Gastroesophageal sphincter (tissue), 4 donors: ENCODE measurements around the gene SMARCA5. TPM values are rescaled to one million over a fixed set of nuclear protein-coding genes. Genes with fewer than 3 reads are reported as not detected.
A peak's percentile ranks its signal among the peaks of the same experiment; 100 is the strongest.

Experiments used
- ATAC-seq: fragments of 150-250 bp; one replicate; pipeline ENCODE4 v1.9.1; 2016; ENCODE audit warnings: mild to moderate bottlenecking, moderate library complexity
- H3K27ac ChIP-seq, 4 donors: fragments of 200-600 bp; sonication (generic) in 3 of 4; 1 replicate in 3 of 4; 2 replicates in 1 of 4; pipeline ENCODE4 v1.5.1; 2016 to 2019
- H3K27me3 ChIP-seq: fragments of 200-600 bp; sonication (generic); one replicate; pipeline ENCODE4 v1.5.1; 2019
- H3K36me3 ChIP-seq, 2 donors: fragments of 200-600 bp; sonication (generic); one replicate each; pipeline ENCODE4 v1.5.1; 2019; ENCODE audit warnings: control low read depth in 1 of 2
- H3K4me1 ChIP-seq, 3 donors: fragments of 200-600 bp; sonication (generic); 1 replicate in 2 of 3; 2 replicates in 1 of 3; pipeline ENCODE4 v1.5.1; 2016 to 2019; ENCODE audit warnings: control low read depth in 2 of 3
- H3K4me3 ChIP-seq, 2 donors: fragments of 200-600 bp; sonication (generic); one replicate each; pipeline ENCODE4 v1.5.1; 2019; ENCODE audit warnings: mild to moderate bottlenecking in 1 of 2, moderate library complexity in 1 of 2
- H3K9me3 ChIP-seq, 3 donors: fragments of 200-600 bp; sonication (generic); one replicate each; pipeline ENCODE4 v1.5.1; 2017 to 2019; ENCODE audit warnings: control low read depth in 2 of 3
- CTCF ChIP-seq, 4 experiments: fragments of 200-600 bp in 2 of 4; fragments of 450-650 bp in 2 of 4; sonication (generic) in 1 of 4; IDR thresholded peaks; one replicate each; pipeline ENCODE4 v1.5.1; 2017 to 2019; ENCODE audit warnings: antibody characterized with exemption in 4 of 4, mild to moderate bottlenecking in 2 of 4, moderate library complexity in 2 of 4
- EP300 ChIP-seq: sonication (generic); formaldehyde crosslinking; IDR thresholded peaks from one replicate; pipeline ENCODE4 v1.6.1; 2017; ENCODE audit warnings: antibody characterized with exemption, mild to moderate bottlenecking
- POLR2A ChIP-seq, 2 donors: fragments of 450-650 bp; IDR thresholded peaks; one replicate each; pipeline ENCODE4 v1.6.1; 2017; ENCODE audit warnings: antibody characterized with exemption in 2 of 2, mild to moderate bottlenecking in 2 of 2, moderate library complexity in 1 of 2
- POLR2AphosphoS5 ChIP-seq: sonication (generic); formaldehyde crosslinking; IDR thresholded peaks from one replicate; pipeline ENCODE4 v1.6.1; 2017; ENCODE audit warnings: antibody characterized with exemption
- WGBS, 2 donors: methylation state at CpG; one replicate each; pipeline ENCODE4 v1.1.5; 2018; ENCODE audit warnings: low coverage in 1 of 2; 5-methylcytosine and 5-hydroxymethylcytosine counted together
- total RNA-seq, 4 donors: library from RNA; depleted of rRNA; stranded (reverse); fragments of >200 nt; gene quantifications; one replicate each; pipeline ENCODE4 v1.1.0, GENCODE V29; 2016

Gene SMARCA5, protein sequence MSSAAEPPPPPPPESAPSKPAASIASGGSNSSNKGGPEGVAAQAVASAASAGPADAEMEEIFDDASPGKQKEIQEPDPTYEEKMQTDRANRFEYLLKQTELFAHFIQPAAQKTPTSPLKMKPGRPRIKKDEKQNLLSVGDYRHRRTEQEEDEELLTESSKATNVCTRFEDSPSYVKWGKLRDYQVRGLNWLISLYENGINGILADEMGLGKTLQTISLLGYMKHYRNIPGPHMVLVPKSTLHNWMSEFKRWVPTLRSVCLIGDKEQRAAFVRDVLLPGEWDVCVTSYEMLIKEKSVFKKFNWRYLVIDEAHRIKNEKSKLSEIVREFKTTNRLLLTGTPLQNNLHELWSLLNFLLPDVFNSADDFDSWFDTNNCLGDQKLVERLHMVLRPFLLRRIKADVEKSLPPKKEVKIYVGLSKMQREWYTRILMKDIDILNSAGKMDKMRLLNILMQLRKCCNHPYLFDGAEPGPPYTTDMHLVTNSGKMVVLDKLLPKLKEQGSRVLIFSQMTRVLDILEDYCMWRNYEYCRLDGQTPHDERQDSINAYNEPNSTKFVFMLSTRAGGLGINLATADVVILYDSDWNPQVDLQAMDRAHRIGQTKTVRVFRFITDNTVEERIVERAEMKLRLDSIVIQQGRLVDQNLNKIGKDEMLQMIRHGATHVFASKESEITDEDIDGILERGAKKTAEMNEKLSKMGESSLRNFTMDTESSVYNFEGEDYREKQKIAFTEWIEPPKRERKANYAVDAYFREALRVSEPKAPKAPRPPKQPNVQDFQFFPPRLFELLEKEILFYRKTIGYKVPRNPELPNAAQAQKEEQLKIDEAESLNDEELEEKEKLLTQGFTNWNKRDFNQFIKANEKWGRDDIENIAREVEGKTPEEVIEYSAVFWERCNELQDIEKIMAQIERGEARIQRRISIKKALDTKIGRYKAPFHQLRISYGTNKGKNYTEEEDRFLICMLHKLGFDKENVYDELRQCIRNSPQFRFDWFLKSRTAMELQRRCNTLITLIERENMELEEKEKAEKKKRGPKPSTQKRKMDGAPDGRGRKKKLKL
- 10 to 100 TPM; 43.2 to 52.6 (median 48.8) TPM for total RNA-seq

- Histone ChIP-seq H3K4me3 (peak within 1 kb of the TSS; percentile 61 to 94), H3K27ac (peak within 1 kb of the TSS; percentile 93 to 99 (median 96)), H3K9me3 (no peaks in the 10 kb centered on the region), H3K4me1 (peaks cover 3 to 45% (median 10%) of the 10 kb centered on the region in 3 donors), H3K27me3 (no peaks in the 10 kb centered on the region), H3K36me3 (peaks cover 0 to 5% of the 10 kb centered on the region in 2 donors)
- TF ChIP-seq POLR2AphosphoS5 (peak; percentile 87), CTCF (IDR thresholded peaks at IDR 0.05) (peak in 1 of 4 experiments; percentile 8), POLR2A (IDR thresholded peaks at IDR 0.05) (peak; percentile 83 to 86), EP300 (no peak)
- 0 to 1% methylated on average over 7 to 20 of the region's 86 CpGs for WGBS, 2 donors
- peak; percentile 96 for ATAC-seq
Observed at GRCh38 chr4:143513314-143514168, at the start of gene SMARCA5. SMARCA5 (plus strand) TSS chr4:143513702; CDS start chr4:143513925, 223 bp downstream.

DNA sequence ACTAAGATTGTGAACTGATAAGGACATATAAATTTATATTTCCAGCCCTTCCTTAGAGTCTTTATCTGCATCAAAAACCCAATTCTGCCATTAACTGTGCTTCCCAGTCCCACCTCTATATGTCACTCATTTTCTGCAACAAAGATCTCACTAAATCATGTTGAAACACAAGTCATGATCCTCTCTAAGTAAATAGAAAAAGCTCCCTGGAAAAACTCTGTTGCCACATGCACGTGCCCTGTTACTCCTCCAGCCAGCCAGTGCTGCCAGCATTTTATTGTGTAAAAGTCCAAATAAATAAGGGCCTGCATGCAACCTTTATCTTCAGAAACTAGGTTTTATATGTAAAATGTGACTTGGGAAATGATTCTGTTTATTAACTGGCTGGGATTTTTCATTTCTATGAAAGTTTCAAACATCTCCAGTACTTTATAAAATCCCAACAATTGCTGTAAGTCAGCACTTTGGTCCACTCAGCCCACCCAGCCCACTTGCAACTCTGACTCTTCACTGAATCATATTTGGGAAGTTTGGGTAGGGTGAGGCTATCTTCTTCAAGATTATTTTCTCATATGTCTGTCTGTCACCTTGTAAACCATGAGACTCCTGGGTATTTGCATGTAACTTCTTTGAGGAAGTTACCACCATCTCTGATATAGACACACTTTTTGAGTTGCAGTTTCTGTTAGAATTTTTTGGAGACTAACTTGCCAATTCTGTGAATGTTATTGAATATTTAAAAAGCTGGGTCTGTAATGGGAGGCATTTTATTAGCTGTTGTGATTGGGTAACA is 40.0 kb upstream of the SMARCA5 start:
- no peak for TF ChIP-seq POLR2AphosphoS5
- no peak for TF ChIP-seq POLR2A (IDR thresholded peaks at IDR 0.05)
- TF ChIP-seq EP300 = no peak
- no peak for TF ChIP-seq CTCF (IDR thresholded peaks at IDR 0.05)
- H3K4me3 ChIP-seq = no peak overlapping the region
- WGBS, 2 donors = 50 to 64% methylated on average over 1 of the region's 1 CpG
- H3K27me3 ChIP-seq = no peaks in the 10 kb centered on the region
- ATAC-seq = no peak
- H3K36me3 ChIP-seq = peaks cover 0 to 60% of the 10 kb centered on the region in 2 donors
- H3K4me1 ChIP-seq = no peaks in the 10 kb centered on the region
- H3K9me3 ChIP-seq = no peaks in the 10 kb centered on the region
- no peak overlapping the region for H3K27ac ChIP-seq

DNA sequence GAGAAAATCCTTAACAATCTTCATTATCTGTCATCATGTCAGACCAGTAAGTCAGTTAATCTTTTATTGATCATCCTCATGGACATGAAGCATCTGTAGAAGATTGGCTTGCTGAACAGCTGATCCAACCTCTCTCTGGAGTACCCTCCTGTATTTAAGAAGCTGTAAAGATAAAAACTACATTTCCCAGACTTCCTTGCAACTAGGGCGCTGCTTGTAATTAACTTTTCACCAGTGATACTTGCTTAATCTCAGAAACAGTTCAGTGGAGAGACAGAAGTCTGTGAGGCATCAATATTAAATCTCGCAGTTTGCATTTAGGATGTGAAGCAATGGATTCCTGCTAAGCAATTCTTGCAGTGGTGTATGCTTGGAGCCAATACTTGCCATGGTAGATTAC is 36.0 kb upstream of the SMARCA5 start:
- H3K4me3 ChIP-seq = no peak overlapping the region
- H3K4me1 ChIP-seq = peaks cover 0 to 13% (median 0%) of the 10 kb centered on the region in 3 donors
- no peak for ATAC-seq
- peaks cover 0 to 26% of the 10 kb centered on the region in 2 donors for H3K36me3 ChIP-seq
- H3K27me3 ChIP-seq = no peaks in the 10 kb centered on the region
- H3K9me3 ChIP-seq = no peaks in the 10 kb centered on the region
- H3K27ac ChIP-seq = no peak overlapping the region
- 82 to 100% methylated on average over 1 to 2 of the region's 2 CpGs for WGBS, 2 donors
- TF ChIP-seq CTCF (IDR thresholded peaks at IDR 0.05) = no peak
- TF ChIP-seq EP300 = no peak
- TF ChIP-seq POLR2AphosphoS5 = no peak
- no peak for TF ChIP-seq POLR2A (IDR thresholded peaks at IDR 0.05)

- H3K4me3 ChIP-seq = no peak overlapping the region
- H3K27ac ChIP-seq = no peak overlapping the region
- 32 to 33% methylated on average over 3 of the region's 3 CpGs for WGBS, 2 donors
- TF ChIP-seq POLR2AphosphoS5 (no peak), EP300 (no peak), CTCF (IDR thresholded peaks at IDR 0.05) (no peak), POLR2A (IDR thresholded peaks at IDR 0.05) (no peak)
- H3K36me3 ChIP-seq = peaks cover 0 to 7% of the 10 kb centered on the region in 2 donors
- H3K9me3 ChIP-seq = no peaks in the 10 kb centered on the region
- no peak for ATAC-seq
- H3K27me3 ChIP-seq = no peaks in the 10 kb centered on the region
- peaks cover 0 to 26% (median 0%) of the 10 kb centered on the region in 3 donors for H3K4me1 ChIP-seq
Observed at GRCh38 chr4:143481361-143481760, 32.1 kb upstream of the SMARCA5 start.
